AG04449 (cell line): ENCODE data around the gene GTPBP2.

Source experiments
- CTCF ChIA-PET: fragments of 350-600 bp; formaldehyde crosslinking; extraction: SDS; loops from one replicate; lab custom pipeline; 2021; ENCODE audit warnings: antibody characterized with exemption; lab: Yijun Ruan, JAX
- POLR2A ChIA-PET: fragments of 400-600, 350-600 bp; formaldehyde crosslinking; extraction: SDS; loops from one replicate; lab custom pipeline; 2020; ENCODE audit warnings: antibody characterized with exemption, inconsistent platforms; lab: Yijun Ruan, JAX
- DNase-seq: peaks from one replicate; pipeline ENCODE4 v3.0.0-alpha.2; 2010; ENCODE audit warnings: low read depth, low spot score
- H3K4me3 ChIP-seq: 2 replicates; pipeline ENCODE4 v1.5.1; 2011; ENCODE audit warnings: low read depth, mild to moderate bottlenecking, control low read depth, low read length
- CTCF ChIP-seq: IDR thresholded peaks from one replicate; pipeline ENCODE4 v1.5.1; 2011; ENCODE audit warnings: mild to moderate bottlenecking, moderate library complexity, low read length, control low read depth, inconsistent platforms; ENCODE audit not compliant: insufficient read depth; ENCODE audit errors: missing control alignments

Gene GTPBP2

DNA sequence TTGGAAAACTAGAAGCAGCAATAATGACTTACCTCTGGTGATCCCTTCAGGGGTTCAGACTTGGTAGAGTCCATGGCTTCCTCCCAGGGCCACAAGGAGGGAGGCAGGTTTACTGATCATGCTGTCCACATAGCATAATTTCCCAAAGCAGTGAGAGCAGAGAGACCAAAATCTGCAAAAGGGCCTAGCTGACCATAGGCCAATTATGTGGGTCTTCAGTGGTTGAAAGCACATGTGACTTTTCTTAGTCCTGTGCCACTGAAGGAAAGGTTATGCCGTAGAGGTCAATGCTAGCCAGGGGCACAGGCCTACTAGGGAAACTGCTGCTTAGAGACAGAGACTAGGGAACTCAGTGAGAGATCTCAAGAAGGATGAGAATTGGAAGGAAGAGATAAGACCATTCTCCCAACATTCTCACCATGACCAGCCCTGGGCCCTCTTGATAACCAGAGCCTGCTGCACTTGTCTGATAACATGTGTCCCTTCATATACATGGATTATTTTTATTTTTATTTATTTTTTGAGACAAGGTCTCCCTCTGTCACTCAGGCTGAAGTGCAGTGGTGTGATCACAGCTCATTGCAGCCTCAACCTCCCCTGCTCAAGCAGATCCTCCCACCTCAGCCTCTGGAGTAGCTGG, 2.0 kb upstream of the GTPBP2 start:
- ChIA-PET POLR2A (no interaction called here), CTCF (interaction anchor here (1.0 to 2.0 kb wide), 2 partner anchors 137 to 449 kb away, joined by 3 to 4 read pairs; no protein-coding TSS in a partner anchor)
- TF ChIP-seq CTCF: no peak
- no peak overlapping the region for H3K4me3 ChIP-seq
- no peak for DNase-seq

DNA sequence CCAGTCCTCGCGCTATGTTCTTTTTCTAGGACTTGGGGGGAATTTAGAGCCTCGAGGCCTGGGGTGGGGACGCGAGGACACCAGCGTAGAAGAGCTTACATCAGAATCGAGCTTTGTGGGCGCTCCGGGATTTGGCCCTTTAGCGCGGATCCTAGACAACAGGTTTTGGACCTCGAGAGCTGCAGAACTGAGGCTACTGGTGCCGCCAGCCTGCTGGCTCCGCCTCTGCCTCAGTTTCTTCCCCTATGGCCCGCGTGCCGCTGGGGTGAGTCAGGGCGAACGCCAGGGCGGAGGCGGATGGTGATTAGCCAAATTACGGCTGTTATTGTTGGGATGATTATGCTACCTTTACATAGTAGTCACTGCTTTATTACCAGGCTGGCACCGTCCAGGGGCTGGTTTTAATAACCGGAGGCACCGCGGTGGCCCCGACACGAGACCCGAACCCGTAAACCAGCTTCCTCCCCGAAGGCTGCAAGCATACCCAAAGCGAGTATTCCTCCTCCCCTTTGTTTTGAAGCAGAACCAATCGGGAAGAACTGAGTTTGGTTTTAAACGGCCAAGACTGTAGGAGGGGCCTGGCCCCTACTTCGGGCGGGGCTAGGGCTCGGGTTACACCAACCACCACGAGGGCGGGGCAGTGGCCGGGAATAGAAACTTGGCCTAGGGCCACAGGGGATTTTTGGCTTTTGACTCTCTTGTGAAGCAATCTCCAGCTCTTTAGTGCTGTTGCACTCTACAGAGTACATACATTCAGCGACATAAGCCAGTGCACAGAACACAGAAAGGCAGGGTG, 639 bp upstream of the GTPBP2 start:
- peak; percentile 89 for DNase-seq
- peak overlapping the region; percentile 91 for H3K4me3 ChIP-seq
- CTCF ChIA-PET: interaction anchor here (0.7 to 2.0 kb wide), 8 partner anchors 19 to 451 kb away, joined by 3 to 12 read pairs (median 4); partner anchors contain the start of gene VEGFA
- no peak for TF ChIP-seq CTCF
- POLR2A ChIA-PET: interaction anchor here (0.5 to 2.6 kb wide), 17 partner anchors 10 to 883 kb away, joined by 3 to 9 read pairs (median 4); partner anchors contain the start of genes HSP90AB1, POLR1C, RSPH9 and VEGFA

DNA sequence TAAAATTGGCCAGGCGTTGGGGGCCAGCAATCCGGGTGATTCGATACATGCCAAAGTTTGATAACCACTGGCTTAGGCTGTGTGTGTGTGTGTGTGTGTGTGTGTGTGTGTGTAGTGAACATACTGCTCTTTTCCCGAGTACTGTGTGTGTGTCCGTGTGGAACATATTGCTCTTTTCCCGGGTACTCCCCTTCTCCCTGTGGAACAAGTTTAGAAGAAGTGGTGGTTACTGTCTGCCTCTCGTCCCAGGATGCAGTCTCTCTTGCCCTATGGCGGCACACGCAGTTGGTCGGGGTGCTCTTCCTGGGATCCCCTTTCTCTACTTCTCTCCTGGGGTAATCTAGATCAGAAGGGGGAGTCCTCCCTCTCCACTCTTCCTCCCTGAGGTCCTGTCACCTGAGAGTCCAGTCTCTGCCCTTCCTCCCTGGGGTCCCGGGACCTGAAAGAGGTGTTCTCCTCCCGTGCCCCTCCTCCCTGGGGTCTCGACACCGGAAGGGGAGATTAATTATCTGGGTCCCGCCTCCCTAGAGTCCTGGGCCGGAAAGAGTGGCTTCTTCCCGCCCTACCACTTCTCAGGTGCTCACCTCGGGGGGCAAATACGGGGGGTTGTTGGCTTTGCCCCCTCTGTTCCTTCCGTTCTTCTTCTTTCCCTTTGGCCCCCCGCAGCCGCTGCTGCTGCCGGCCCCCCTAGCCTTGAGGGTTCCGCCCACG, 516 bp downstream of the GTPBP2 start:
- DNase-seq: no peak
- TF ChIP-seq CTCF: no peak
- peak overlapping the region; percentile 91 for H3K4me3 ChIP-seq
- ChIA-PET POLR2A (interaction anchor here (0.8 to 2.6 kb wide), 10 partner anchors 9 to 321 kb away, joined by 3 to 9 read pairs (median 6); partner anchors contain the start of genes POLR1C, RSPH9, VEGFA and YIPF3), CTCF (interaction anchor here (1.2 to 2.0 kb wide), 4 partner anchors 20 to 452 kb away, joined by 4 to 12 read pairs (median 6); partner anchors contain the start of gene VEGFA)

- DNase-seq: peak; percentile 87
- H3K4me3 ChIP-seq: peak overlapping the region; percentile 47
- TF ChIP-seq CTCF: no peak
- CTCF ChIA-PET: interaction anchor here (0.6 to 3.5 kb wide), 6 partner anchors 14 to 452 kb away, joined by 3 to 21 read pairs (median 4); no protein-coding TSS in a partner anchor
- POLR2A ChIA-PET: interaction anchor here (0.6 to 1.4 kb wide), 4 partner anchors 8 to 620 kb away, joined by 3 to 4 read pairs (median 4); partner anchors contain the start of genes HSP90AB1, POLH and XPO5
These were observed 1.8 kb downstream of the GTPBP2 start for GRCh38 chr6:43627008-43627825.

DNA sequence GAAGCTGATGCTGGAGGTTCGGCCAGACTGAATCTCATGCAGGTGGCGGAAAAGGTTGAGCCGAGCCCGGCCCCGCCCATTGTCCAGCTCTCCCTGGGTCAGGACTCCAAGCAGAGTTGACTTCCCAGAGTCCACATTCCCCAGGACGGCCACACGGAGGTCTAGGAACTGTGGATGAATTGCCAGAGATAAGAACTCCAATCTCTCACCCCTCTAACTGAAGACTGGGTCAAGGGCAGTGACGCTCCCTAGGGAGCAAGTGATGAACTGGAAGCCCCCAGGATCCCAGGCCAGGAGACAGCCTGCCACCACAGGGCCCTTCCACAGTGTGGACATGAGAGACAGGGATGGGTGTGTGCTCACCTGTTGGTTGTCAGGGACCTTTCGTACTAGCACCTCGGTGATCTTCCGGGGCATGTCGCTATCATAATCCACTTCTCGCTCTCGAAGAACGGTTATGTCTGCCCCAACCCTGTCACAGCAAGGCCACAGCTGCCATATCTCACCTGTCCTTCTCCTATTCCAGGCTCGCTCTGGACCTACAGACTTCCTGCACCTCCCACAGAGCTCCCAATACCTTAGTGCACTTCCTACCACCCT, 3.6 kb downstream of the GTPBP2 start:
- CTCF ChIA-PET: interaction anchor here (2.1 to 3.5 kb wide), 2 partner anchors 12 to 17 kb away, joined by 6 to 21 read pairs; no protein-coding TSS in a partner anchor
- no peak for DNase-seq
- no peak overlapping the region for H3K4me3 ChIP-seq
- POLR2A ChIA-PET: no interaction called here
- no peak for TF ChIP-seq CTCF
